HepG2 (cell line): ENCODE measurements around the gene TRAK1. TPM values are rescaled to one million over a fixed set of nuclear protein-coding genes. Genes with fewer than 3 reads are reported as not detected.

ENCODE experiments used
- ARNT ChIP-seq: fragments of 450-650 bp; IDR thresholded peaks from 2 replicates; pipeline ENCODE4 v1.6.1; 2017
- CC2D1A ChIP-seq: sonication (generic); formaldehyde crosslinking; IDR thresholded peaks from 2 replicates; pipeline ENCODE4 v1.8.1; 2023; ENCODE audit warnings: mild to moderate bottlenecking, missing genetic modification reagents
- CENPT ChIP-seq: sonication (generic); formaldehyde crosslinking; IDR thresholded peaks from 2 replicates; pipeline ENCODE4 v1.8.0; 2022; ENCODE audit warnings: low read depth, mild to moderate bottlenecking, moderate library complexity, missing genetic modification reagents
- ESRRA ChIP-seq: sonication (generic); formaldehyde crosslinking; IDR thresholded peaks from 2 replicates; pipeline ENCODE4 v1.5.1; 2020; ENCODE audit warnings: mild to moderate bottlenecking, low read depth, missing genetic modification reagents
- FOXM1 ChIP-seq: sonication (generic); formaldehyde crosslinking; IDR thresholded peaks from 2 replicates; pipeline ENCODE4 v1.5.0; 2020; ENCODE audit warnings: missing genetic modification reagents
- FOXP4 ChIP-seq: sonication (generic); formaldehyde crosslinking; IDR thresholded peaks from 2 replicates; pipeline ENCODE4 v1.4.0; 2020; ENCODE audit warnings: missing genetic modification reagents
- GZF1 ChIP-seq: sonication (generic); formaldehyde crosslinking; IDR thresholded peaks from 2 replicates; pipeline ENCODE4 v1.5.1; 2020; ENCODE audit warnings: mild to moderate bottlenecking, missing genetic modification reagents
- HDAC2 ChIP-seq: sonication (generic); formaldehyde crosslinking; IDR thresholded peaks from 2 replicates; pipeline ENCODE4 v1.4.0; 2020; ENCODE audit warnings: missing genetic modification reagents
- HMG20A ChIP-seq: IDR thresholded peaks from 2 replicates; pipeline ENCODE4 v1.6.1; 2016; ENCODE audit warnings: borderline replicate concordance
- HMGXB3 ChIP-seq: sonication (generic); formaldehyde crosslinking; IDR thresholded peaks from 2 replicates; pipeline ENCODE4 v1.4.0; 2020; ENCODE audit warnings: missing genetic modification reagents, borderline replicate concordance
- HOXA5 ChIP-seq: sonication (generic); formaldehyde crosslinking; IDR thresholded peaks from 2 replicates; pipeline ENCODE4 v1.4.0; 2020; ENCODE audit warnings: missing genetic modification reagents
- IKZF4 ChIP-seq: sonication (generic); formaldehyde crosslinking; IDR thresholded peaks from 2 replicates; pipeline ENCODE4 v1.5.1; 2020; ENCODE audit warnings: borderline replicate concordance, mild to moderate bottlenecking, low read depth, missing genetic modification reagents; ENCODE audit errors: not compliant biosample characterization
- MIXL1 ChIP-seq: IDR thresholded peaks from 2 replicates; pipeline ENCODE4 v1.6.1; 2016
- MTF2 ChIP-seq: sonication (generic); formaldehyde crosslinking; IDR thresholded peaks from 2 replicates; pipeline ENCODE4 v1.5.0; 2020; ENCODE audit warnings: missing genetic modification reagents, borderline replicate concordance
- NRL ChIP-seq: sonication (generic); formaldehyde crosslinking; IDR thresholded peaks from 2 replicates; pipeline ENCODE4 v1.5.0; 2020; ENCODE audit warnings: missing genetic modification reagents, mild to moderate bottlenecking, moderate library complexity, borderline replicate concordance
- SMARCE1 ChIP-seq: fragments of 450-650 bp; IDR thresholded peaks from 2 replicates; pipeline ENCODE4 v1.6.1; 2017; ENCODE audit warnings: borderline replicate concordance
- SUZ12 ChIP-seq: fragments of 150-350 bp; IDR thresholded peaks from 2 replicates; pipeline ENCODE4 v1.6.1; 2014; ENCODE audit warnings: low read depth, low read length
- TCF7L2 ChIP-seq: IDR thresholded peaks from 2 replicates; pipeline ENCODE4 v1.6.1; 2011; ENCODE audit warnings: mild to moderate bottlenecking, low read depth, low read length, moderate library complexity
- U2AF1 ChIP-seq: fragments of 200-400 bp; formaldehyde crosslinking; optimal IDR thresholded peaks from 2 replicates; pipeline ENCODE3; 2017; ENCODE audit warnings: mild to moderate bottlenecking, low read depth, low read length
- ZNF230 ChIP-seq: sonication (generic); formaldehyde crosslinking; IDR thresholded peaks from 2 replicates; pipeline ENCODE4 v1.4.0; 2020; ENCODE audit warnings: mild to moderate bottlenecking, missing genetic modification reagents
- ZNF737 ChIP-seq: sonication (generic); formaldehyde crosslinking; IDR thresholded peaks from 2 replicates; pipeline ENCODE4 v1.5.0; 2020; ENCODE audit warnings: missing genetic modification reagents, mild to moderate bottlenecking, borderline replicate concordance
- ZNF784 ChIP-seq: sonication (generic); formaldehyde crosslinking; IDR thresholded peaks from 2 replicates; pipeline ENCODE4 v1.5.1; 2020; ENCODE audit warnings: missing genetic modification reagents, mild to moderate bottlenecking, borderline replicate concordance
- polyA plus RNA-seq, 8 experiments: library from polyadenylated mRNA; depleted of rRNA in 3 of 8; stranded (reverse) in 7 of 8; unstranded in 1 of 8; fragments of >200 nt; fragmentation: Illumina TruSeq in 4 of 8; extraction: Trizol in 4 of 8; gene quantifications; 2 replicates each; pipeline versions ENCODE4 v1.2.1 to v1.2.3, GENCODE V29; 2011 to 2016; ENCODE audit warnings: low read depth in 4 of 8, missing spikeins in 1 of 8, mixed read lengths in 1 of 8; ENCODE audit not compliant: insufficient read depth in 1 of 8
- total RNA-seq, 5 experiments: library from RNA; depleted of rRNA; stranded (reverse); fragments of >200 nt; fragmentation: Illumina TruSeq; extraction: Trizol; gene quantifications; 2 replicates each; pipeline ENCODE4 v1.2.3, GENCODE V29; 2016; ENCODE audit warnings: low read depth in 1 of 5
- TF ChIP-seq, protein P1 (sequence below): sonication (generic); formaldehyde crosslinking; IDR thresholded peaks from 2 replicates; pipeline ENCODE4 v1.4.0; 2020; ENCODE audit warnings: mild to moderate bottlenecking, missing genetic modification reagents

TRAK1 gene
- total and polyA plus RNA-seq, 2 of the 13 experiments (the other 11 are each of a cell fraction or from before 2014, with no cell fraction given), result 20.5 to 46.6 TPM

- TF ChIP-seq TCF7L2 (peak; percentile 95), ESRRA (CRISPR knock-in tag) (peak; percentile 62; the same call in 1 of the 2 replicates), HMG20A (CRISPR knock-in tag) (peak; percentile 97), U2AF1 (no peak), CC2D1A (CRISPR knock-in tag) (0 out of 2 replicates have a peak, but pooled peaks have one; percentile 62), HOXA5 (CRISPR knock-in tag) (no peak), GZF1 (CRISPR knock-in tag) (peak; percentile 36; the same call in 1 of the 2 replicates), MIXL1 (CRISPR knock-in tag) (peak; percentile 85), NRL (CRISPR knock-in tag) (no peak), ZNF737 (no peak), FOXM1 (CRISPR knock-in tag) (no peak), ZNF784 (CRISPR knock-in tag) (no peak), MTF2 (CRISPR knock-in tag) (no peak), HMGXB3 (CRISPR knock-in tag) (no peak), HDAC2 (CRISPR knock-in tag) (peak; percentile 95), SMARCE1 (peak; percentile 85), FOXP4 (CRISPR knock-in tag) (peak; percentile 91), CENPT (no peak), SUZ12 (no peak), ZNF230 (CRISPR knock-in tag) (no peak), IKZF4 (CRISPR knock-in tag) (no peak), ARNT (no peak)
- TF ChIP-seq, protein P1, sequence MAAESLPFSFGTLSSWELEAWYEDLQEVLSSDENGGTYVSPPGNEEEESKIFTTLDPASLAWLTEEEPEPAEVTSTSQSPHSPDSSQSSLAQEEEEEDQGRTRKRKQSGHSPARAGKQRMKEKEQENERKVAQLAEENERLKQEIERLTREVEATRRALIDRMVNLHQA (CRISPR knock-in tag), result no peak
Observed at GRCh38 chr3:42130329-42131070, 39.3 kb downstream of the TRAK1 start (continued).
